MCF 10A (cell line): Measurements from ENCODE around the gene UBAC2. TPM values are rescaled to one million over a fixed set of nuclear protein-coding genes. Genes with fewer than 3 reads are reported as not detected.

Source experiments
- microRNA-seq: library from miRNA; unstranded; fragments of <30 nt; microRNA quantifications from one replicate; pipeline ENCODE4 v1.2.0, GENCODE V29; 2022
- total RNA-seq: library from RNA; stranded (reverse); gene quantifications from 2 replicates; pipeline ENCODE4 v1.2.3, GENCODE V29; 2022

UBAC2 gene
- total RNA-seq, 1 experiment from 2014 or later = 74.7 TPM

Small RNAs within 50 kb of the gene (microRNA-seq; reads per million reads assigned to microRNA genes)
- gene MIR623 = not detected

Other genes with a start within 250 kb of the UBAC2 start
- gene DOCK9, start 222.8 kb upstream of the UBAC2 start, total RNA-seq = 77.0 and 94.1 TPM in 2 replicates
- not detected in 2 replicates for gene GPR18, start 57.5 kb downstream of the UBAC2 start, total RNA-seq
- gene GPR183, start 106.5 kb downstream of the UBAC2 start, total RNA-seq = not detected in 2 replicates